Measurements from ENCODE around the gene P3H2.

Gene P3H2

GRCh38 chr3:190053919-190054672 lies 66.6 kb downstream of the P3H2 start:
- no peak for DNase-seq (ENCODE audit: low spot score)

DNA sequence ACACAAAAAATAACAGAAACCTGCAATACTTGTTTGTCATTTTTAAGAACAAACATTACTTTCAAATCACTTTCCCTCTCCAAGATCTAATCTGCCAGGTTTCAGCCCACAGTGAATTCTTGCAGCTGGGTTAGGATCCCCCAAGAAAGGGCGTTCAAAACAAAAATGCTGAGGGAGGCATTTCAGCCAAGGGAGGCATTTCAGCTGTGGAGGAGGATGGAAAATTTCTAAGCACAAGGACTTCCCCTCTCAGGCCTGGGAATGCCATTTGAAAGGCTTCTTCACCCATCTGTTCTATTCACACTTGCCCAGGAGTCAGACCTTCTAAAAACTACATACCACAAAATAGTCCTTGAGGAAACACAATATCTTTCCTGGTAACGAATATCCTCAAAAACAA lies 69.1 kb downstream of the P3H2 start:
- DNase-seq (ENCODE audit: low spot score): no peak

- no peak for DNase-seq (ENCODE audit: low spot score)
Observed at GRCh38 chr3:190048932-190049441, 71.7 kb downstream of the P3H2 start.

- no peak for DNase-seq (ENCODE audit: low spot score)
Observed at GRCh38 chr3:190044974-190045373, 75.7 kb downstream of the P3H2 start.

GRCh38 chr3:190044142-190044541 lies 76.6 kb downstream of the P3H2 start:
- DNase-seq (ENCODE audit: low spot score): no peak

DNA sequence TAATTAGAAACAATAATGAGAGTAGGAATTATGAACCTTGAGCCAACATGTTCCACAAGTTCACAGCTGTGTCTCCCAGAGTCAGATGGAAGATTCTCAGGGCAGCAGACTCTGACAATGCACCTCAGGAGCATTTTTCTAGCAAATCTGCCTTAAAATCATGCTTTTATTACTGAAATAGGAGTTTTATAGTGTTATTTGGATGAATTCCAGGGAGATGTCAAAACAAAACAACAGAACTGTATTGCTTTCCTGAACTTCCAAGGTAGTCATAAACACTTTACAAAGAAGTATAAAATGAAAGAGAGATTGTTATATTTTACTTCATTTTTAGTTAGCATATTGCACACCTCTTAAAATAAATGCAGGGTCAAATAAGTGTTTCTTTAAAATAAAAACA lies 77.0 kb downstream of the P3H2 start:
- no peak for DNase-seq (ENCODE audit: low spot score)

- DNase-seq (ENCODE audit: low spot score): no peak
Observed at GRCh38 chr3:190042558-190042957, 78.1 kb downstream of the P3H2 start.

- no peak for DNase-seq (ENCODE audit: low spot score)
Observed at GRCh38 chr3:190041333-190042041, 79.2 kb downstream of the P3H2 start.

- DNase-seq (ENCODE audit: low spot score): no peak
Observed at GRCh38 chr3:190040145-190040544, 80.6 kb downstream of the P3H2 start.

DNA sequence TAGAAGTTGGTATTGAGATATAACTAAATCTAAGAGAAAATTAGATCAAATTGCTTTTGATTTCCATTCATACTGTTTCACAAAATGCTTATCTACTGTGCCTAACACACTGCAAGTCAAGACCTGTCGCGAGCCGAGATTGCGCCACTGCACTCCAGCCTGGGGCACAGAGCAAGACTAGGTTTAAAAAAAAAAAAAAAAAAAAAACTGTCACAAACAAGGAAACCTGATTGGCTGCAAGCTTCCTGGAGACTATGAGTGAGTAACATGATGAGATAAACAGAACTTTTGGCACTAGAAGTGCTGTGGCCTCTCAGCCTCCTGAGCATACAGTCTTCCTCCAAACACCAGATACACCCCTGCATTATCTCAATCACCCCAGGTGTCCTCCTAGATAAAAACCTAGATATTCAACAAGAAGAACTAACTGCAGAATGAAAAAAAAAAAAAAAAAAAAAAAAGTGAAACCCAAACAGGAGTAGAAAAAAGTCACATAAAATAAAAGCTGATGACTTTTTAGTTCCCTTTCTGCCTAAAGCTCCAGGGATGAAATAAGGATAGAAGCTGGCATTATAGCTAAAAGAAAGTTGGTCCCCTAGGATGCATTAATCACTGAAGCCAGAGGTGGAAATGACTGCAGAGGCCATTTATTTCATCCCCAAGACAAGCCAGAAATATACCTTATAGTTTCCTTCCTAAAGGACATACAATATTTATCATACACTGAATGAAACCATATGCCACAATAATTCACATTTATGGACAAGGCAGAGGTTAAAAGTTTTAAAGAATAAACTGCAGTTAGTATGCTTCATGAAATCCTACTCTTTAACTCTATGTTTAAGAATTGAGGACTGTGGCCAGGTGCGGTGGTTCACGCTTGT lies 82.4 kb downstream of the P3H2 start:
- DNase-seq (ENCODE audit: low spot score): no peak

GRCh38 chr3:190036631-190037030 lies 84.1 kb downstream of the P3H2 start:
- DNase-seq (ENCODE audit: low spot score): no peak

GRCh38 chr3:190034446-190034845 lies 86.3 kb downstream of the P3H2 start:
- DNase-seq (ENCODE audit: low spot score): no peak

DNA sequence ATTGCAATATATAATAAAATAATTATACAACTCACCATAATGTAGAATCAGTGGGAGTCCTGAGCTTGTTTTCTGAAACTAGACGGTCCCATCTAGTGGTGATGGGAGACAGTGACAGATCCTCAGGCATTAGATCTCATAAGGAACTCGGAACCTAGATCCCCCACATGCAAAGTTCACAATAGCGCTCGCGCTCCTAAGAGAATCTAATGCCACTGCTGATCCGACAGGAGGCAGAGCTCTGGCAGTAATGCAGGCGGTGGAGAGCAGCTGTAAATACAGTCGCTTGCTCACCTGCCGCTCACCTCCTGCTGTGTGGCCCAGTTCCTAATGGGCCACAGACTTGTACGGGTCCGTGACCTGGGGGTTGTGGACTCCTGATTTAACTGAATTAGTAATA lies 87.8 kb downstream of the P3H2 start:
- DNase-seq (ENCODE audit: low spot score): no peak

GRCh38 chr3:190031887-190032752 lies 88.6 kb downstream of the P3H2 start:
- no peak for DNase-seq (ENCODE audit: low spot score)

DNA sequence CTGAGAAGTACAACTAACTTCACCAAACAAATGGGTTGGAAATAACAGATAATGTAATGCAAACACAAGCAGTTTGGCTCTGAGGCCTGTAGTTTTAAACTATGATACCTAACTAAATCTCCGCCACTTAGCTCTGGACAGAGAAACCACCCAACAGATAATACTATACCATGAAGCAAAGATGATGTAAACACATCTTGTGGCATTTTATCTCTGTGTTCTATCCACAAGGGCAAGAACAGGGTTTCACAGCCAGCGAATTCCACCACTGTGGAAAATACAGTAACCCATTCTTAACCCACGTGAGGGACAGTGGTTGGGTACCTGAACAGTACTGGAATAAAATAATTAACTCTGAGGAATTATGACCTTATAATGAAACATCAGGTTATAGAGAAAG lies 93.6 kb downstream of the P3H2 start:
- DNase-seq (ENCODE audit: low spot score): no peak

- no peak for DNase-seq (ENCODE audit: low spot score)
Observed at GRCh38 chr3:190026154-190026553, 94.5 kb downstream of the P3H2 start.

- no peak for DNase-seq (ENCODE audit: low spot score)
Observed at GRCh38 chr3:190024912-190025311, 95.8 kb downstream of the P3H2 start.

DNA sequence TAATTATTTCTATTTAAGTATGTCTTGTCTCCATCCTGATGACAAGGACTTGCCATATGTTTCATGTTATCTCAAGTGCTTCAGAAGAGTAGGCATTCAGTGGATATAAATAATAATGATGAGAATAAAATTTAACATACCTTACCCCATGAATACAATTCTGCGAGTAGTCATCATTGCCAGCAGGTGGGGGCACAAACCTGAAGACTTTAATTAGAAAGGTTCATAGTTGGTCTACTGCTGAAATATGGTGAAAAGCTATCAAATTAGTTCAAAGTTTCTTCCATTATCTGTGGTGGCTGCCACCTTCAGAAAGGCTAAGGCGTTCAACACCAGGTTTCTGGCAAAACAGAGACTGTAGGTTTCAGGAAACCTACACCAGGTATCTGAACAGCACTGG lies 100.9 kb downstream of the P3H2 start:
- DNase-seq (ENCODE audit: low spot score): no peak

DNA sequence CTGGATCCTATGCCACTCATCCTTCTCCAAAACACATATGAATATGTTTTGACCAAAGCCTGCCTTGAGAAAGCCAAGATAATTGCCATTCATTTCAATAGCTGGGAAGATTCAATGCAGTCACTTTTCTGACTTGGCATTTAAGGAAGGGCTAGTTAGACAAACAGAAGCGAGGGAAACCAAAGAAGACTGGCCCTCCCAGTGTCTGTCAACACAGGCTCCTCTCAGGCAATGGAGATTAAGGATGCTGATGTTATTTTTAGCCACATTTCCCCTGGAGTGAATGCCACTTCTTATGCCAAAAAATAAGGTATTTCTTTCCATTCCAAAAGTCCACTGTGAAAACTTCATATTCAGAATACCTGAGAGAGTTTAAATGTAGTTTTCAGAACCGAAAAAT lies 101.7 kb downstream of the P3H2 start:
- DNase-seq (ENCODE audit: low spot score): no peak

GRCh38 chr3:190018460-190018859 lies 102.2 kb downstream of the P3H2 start:
- no peak for DNase-seq (ENCODE audit: low spot score)

- no peak for DNase-seq (ENCODE audit: low spot score)
Observed at GRCh38 chr3:190017521-190018288, 103.0 kb downstream of the P3H2 start.
